NCI-H2081 treated with DMSO at 0.1 percent for 48 hours (cell line): Measurements from ENCODE around the gene ROS1.
"Not testable (repeated sequence)": the region's sequence is repeated elsewhere in the genome, so short reads cannot be mapped to it uniquely, and the experiment has no call there.

ENCODE experiments used
- DNase-seq: peaks from one replicate; lab custom pipeline; 2025; lab: John Stamatoyannopoulos, UW

ROS1 gene

DNA sequence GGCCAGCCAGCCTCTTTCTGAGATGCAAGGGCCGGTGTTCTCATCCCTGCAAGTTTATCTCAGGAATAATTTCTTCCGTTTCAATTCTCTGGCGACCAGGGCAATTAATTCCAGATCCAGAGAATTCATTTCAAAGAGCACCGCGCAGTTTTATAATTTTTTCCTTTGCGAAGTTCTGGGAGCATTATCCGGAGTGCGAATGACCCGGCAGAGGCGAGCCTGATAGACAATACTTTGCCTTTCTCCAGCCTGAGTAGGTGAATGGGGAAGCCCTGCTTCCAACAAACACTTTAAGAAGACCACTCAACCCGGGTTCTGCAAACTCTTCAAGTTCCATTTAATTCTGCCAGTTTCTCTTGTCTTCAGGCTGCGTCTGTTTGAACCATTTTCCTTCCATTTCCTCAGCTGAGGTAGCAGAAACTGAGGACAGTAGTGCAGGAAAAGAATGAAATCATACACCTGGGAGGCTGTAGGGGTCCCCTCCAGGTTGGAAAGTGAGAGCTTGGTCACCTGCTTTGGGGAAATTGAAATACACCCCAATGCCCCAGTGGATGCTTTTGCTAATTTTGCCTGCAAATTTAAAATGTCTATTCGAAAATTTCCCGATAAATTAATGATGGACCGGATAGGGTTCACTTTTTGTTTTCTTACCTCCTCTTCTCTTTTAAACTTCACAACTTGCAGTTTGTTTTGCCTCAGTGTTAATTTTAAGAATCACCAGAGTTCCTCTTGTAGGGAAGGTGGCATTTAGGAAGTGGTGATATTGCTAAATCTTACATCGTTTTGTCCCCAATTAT, 159.3 kb downstream of the ROS1 start:
- DNase-seq, result no peak

DNA sequence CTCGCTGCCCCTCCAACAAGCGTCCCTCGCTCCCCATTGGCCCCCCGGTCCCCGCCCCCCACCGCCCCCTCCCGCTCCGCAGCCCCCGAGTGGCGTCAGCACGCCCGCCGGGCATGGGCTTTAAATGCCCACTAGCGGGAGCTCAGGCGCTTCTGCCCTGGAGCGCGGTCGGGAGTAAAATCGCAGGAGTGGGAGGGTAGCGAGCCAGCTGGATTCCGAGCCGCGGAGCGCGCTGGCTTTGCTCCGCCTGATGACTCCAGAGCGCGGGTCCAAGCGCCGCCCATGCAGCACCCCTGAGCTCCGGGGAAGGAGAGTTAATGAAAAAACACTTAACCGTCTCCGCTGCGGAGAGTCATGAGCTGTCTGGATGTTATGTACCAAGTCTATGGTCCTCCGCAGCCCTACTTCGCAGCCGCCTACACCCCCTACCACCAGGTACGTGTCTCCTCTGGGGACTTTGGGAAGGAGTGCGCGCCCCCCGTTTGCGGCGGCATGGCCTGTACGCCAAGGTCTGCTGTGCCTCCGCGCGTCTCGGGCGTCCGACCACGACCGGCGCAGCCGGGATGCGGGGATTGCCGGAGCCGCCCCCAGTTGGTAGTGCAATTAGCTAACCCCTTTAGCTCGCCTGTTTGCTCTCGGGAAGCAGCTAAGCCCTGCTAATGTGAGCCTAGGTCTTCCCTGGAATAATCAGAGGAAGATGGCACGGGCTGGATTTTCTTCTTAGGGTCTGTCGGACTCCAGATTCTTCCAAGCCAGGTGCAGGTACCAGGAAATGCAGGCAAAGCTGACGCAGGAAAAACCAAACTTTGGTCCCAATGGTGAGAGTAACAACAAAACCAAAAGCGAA, 160.1 kb downstream of the ROS1 start, which contains the start of gene VGLL2:
VGLL2 (plus strand) TSS at position 149 of the 847 bp plus-strand sequence; CDS start at position 355, 206 bp downstream.
- no peak for DNase-seq

- DNase-seq, result no peak
These were observed 160.9 kb downstream of the ROS1 start for GRCh38 chr6:117264692-117265409.

GRCh38 chr6:117264369-117264691, 161.4 kb downstream of the ROS1 start:
- no peak for DNase-seq

DNA sequence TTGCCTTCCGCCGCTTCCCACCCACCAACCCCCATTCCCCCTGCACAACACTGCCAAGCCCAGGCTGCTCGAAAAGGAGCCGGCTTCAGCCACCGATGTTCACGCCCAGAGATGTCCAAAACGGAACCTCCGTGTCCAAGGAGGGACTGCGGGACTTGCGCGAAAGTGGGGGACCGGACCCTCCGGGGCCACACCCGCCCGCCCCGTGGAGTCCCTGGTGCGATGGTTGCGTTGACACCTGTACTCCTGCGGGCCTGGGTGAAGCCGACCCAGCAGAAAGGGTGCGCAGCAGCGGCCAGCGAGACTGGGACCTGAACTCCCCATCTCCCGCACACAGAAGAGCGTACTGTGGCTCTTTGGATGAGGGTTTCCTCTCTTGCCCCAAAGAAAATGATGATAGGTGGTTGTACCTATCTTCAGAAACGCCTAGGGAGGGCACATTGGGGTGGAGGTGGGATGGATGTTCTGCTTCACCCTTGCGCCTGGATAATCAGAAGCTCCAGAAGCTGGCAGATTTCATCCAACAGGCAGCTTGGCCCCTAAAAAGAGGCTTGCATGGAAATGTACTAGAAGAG, 162.3 kb downstream of the ROS1 start:
- no peak for DNase-seq

DNA sequence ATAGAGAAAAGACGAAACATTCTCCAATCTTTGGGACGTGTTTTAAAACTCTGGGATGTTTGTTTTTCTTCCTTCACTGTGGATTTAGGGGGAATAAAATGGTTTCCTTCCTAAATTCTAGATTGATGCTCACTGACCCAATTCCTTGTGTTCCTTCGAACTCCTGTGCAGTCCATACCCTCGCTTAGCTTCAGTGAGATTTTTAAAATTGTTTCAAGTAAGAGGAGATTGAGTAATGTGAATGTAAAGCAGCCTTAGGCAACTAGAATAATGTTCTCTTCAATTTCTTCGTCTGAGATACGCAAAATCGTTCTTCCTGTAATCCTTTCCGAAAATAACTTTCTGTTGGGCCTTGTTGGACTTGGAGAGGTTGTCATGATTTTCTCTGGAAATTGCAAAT, 162.9 kb downstream of the ROS1 start:
- no peak for DNase-seq

DNA sequence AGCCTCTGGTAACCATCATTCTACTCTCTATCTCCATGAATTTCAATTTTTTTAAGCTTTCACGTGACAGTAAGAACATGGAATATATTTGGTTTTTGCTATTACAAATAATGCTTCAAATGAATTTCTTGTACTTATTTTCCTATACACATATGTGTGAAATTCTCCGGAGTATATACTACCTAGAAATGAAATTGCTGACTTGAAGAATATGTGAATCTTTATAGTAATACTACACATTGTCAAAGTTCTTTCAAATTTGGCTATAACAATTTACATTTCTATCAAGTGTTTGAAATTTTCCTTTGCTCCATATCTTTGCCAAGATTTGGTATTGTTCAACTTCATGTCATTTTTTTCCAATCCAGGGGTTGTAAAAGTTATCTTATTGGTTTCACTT, 172.0 kb downstream of the ROS1 start:
- DNase-seq, result no peak

DNA sequence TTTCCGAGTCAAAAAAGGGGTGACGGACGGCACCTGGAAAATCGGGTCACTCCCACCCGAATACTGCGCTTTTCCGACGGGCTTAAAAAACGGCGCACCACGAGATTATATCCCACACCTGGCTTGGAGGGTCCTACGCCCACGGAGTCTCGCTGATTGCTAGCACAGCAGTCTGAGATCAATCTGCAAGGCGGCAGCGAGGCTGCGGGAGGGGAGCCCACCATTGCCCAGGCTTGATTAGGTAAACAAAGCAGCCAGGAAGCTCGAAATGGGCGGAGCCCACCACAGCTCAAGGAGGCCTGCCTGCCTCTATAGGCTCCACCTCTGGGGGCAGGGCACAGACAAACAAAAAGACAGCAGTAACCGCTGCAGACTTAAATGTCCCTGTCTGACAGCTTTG, 180.8 kb downstream of the ROS1 start:
- DNase-seq, result not testable (repeated sequence)

DNA sequence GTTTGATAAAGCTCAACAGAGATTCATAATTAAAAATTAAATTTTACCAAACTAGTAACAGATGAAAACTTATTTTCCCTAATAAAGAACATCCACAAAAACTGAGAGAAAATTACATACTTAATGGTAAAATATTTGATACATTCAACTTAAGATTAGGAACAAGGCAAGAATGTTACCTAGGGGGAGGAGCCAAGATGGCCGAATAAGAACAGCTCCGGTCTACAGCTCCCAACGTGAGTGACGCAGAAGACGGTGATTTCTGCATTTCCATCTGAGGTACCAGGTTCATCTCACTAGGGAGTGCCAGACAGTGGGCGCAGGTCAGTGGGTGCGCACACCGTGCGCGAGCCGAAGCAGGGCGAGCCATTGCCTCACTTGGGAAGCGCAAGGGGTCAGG, 181.2 kb downstream of the ROS1 start:
- DNase-seq, result not testable (repeated sequence)
